Upper lobe of left lung (tissue), 6 donors: Measurements from ENCODE around the gene CLEC4F. TPM values are rescaled to one million over a fixed set of nuclear protein-coding genes. Genes with fewer than 3 reads are reported as not detected.

Experiments used
- ATAC-seq, 2 donors: fragments of 200-7000 bp; cut with Tn5 transposase; one replicate each; pipeline ENCODE4 v1.9.1; 2022; ENCODE audit warnings: mild to moderate bottlenecking in 2 of 2, moderate library complexity in 2 of 2; ENCODE audit not compliant: low FRiP score in 2 of 2
- DNase-seq, 2 donors: peaks; one replicate each; pipeline ENCODE4 v3.0.0-alpha.2; 2019 to 2020
- H3K27ac ChIP-seq, 4 donors: fragments of 200-600 bp; sonication (generic); one replicate each; pipeline ENCODE4 v1.5.1; 2016 to 2019
- H3K27me3 ChIP-seq, 4 donors: fragments of 200-600 bp; sonication (generic); one replicate each; pipeline ENCODE4 v1.5.1; 2017 to 2019
- H3K36me3 ChIP-seq, 4 donors: fragments of 200-600 bp; sonication (generic); one replicate each; pipeline ENCODE4 v1.5.1; 2016 to 2019
- H3K4me1 ChIP-seq, 4 donors: fragments of 200-600 bp; sonication (generic); one replicate each; pipeline ENCODE4 v1.5.1; 2018 to 2019
- H3K4me3 ChIP-seq, 4 donors: fragments of 200-600 bp; sonication (generic); one replicate each; pipeline ENCODE4 v1.5.1; 2017 to 2019; ENCODE audit warnings: mild to moderate bottlenecking in 2 of 4, moderate library complexity in 1 of 4
- H3K9me3 ChIP-seq, 4 donors: fragments of 200-600 bp; sonication (generic); one replicate each; pipeline ENCODE4 v1.5.1; 2018 to 2019
- EP300 ChIP-seq, 4 donors: sonication (generic); formaldehyde crosslinking; IDR thresholded peaks; one replicate each; pipeline ENCODE4 v1.5.1; 2017; ENCODE audit warnings: antibody characterized with exemption in 4 of 4, control low read depth in 2 of 4
- POLR2A ChIP-seq, 4 donors: fragments of 450-650 bp; IDR thresholded peaks; one replicate each; pipeline ENCODE4 v1.5.1; 2016 to 2017; ENCODE audit warnings: antibody characterized with exemption in 4 of 4, mild to moderate bottlenecking in 2 of 4
- POLR2AphosphoS5 ChIP-seq, 2 donors: sonication (generic); formaldehyde crosslinking; IDR thresholded peaks; one replicate each; pipeline ENCODE4 v1.5.1; 2017; ENCODE audit warnings: antibody characterized with exemption in 2 of 2
- WGBS, 2 donors: methylation state at CpG; one replicate each; pipeline ENCODE4 v1.1.5; 2017 to 2018; 5-methylcytosine and 5-hydroxymethylcytosine counted together
- total RNA-seq, 6 donors: library from RNA; depleted of rRNA in 4 of 6; stranded (reverse); fragments of >200 nt in 4 of 6; gene quantifications; one replicate each; pipeline versions ENCODE4 v1.1.0 to v1.2.1, GENCODE V29; 2016 to 2021
- TF ChIP-seq, protein P1 (sequence below), 6 experiments: fragments of 450-650 bp in 4 of 6; fragments of 200-600 bp in 2 of 6; sonication (generic) in 2 of 6; IDR thresholded peaks; one replicate each; pipeline ENCODE4 v1.5.1; 2016 to 2019; ENCODE audit warnings: antibody characterized with exemption in 6 of 6
- donor health status: DM: no; HTN: no; CAD: no; lungs with moderate emphysema.
- donor health status: DM: no; HTN: yes; CAD: no; lungs with severe emphysema.

CLEC4F gene
- total RNA-seq, 6 donors from 2014 or later, result 0.15 to 1.0 (median 0.57) TPM; not detected in 1

DNA sequence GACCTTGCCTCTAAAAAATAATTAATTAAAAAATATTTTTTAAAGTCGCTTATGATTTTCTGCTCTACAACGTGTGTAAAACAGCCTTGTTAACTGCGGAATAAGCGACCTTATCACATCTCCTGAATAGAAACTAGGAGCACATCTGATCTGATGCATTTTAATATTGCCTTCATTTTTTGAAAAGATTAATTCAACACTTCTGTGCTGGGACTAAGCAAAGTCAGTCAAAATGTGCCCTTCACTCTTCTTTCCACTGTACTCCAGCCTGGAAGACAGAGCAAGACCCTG lies 12.6 kb downstream of the CLEC4F start:
- 89 to 94% methylated on average over 4 of the region's 4 CpGs for WGBS, 2 donors
- H3K4me1 ChIP-seq, result no peaks in the 10 kb centered on the region
- H3K27ac ChIP-seq, result no peak overlapping the region
- ATAC-seq, result no peak
- H3K27me3 ChIP-seq, result no peaks in the 10 kb centered on the region
- H3K36me3 ChIP-seq, result no peaks in the 10 kb centered on the region
- no peak for DNase-seq
- TF ChIP-seq POLR2AphosphoS5 (IDR thresholded peaks at IDR 0.05) (no peak), POLR2A (IDR thresholded peaks at IDR 0.05) (no peak), EP300 (IDR thresholded peaks at IDR 0.05) (no peak)
- TF ChIP-seq, protein P1, sequence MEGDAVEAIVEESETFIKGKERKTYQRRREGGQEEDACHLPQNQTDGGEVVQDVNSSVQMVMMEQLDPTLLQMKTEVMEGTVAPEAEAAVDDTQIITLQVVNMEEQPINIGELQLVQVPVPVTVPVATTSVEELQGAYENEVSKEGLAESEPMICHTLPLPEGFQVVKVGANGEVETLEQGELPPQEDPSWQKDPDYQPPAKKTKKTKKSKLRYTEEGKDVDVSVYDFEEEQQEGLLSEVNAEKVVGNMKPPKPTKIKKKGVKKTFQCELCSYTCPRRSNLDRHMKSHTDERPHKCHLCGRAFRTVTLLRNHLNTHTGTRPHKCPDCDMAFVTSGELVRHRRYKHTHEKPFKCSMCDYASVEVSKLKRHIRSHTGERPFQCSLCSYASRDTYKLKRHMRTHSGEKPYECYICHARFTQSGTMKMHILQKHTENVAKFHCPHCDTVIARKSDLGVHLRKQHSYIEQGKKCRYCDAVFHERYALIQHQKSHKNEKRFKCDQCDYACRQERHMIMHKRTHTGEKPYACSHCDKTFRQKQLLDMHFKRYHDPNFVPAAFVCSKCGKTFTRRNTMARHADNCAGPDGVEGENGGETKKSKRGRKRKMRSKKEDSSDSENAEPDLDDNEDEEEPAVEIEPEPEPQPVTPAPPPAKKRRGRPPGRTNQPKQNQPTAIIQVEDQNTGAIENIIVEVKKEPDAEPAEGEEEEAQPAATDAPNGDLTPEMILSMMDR (IDR thresholded peaks at IDR 0.05), result no peak
- no peak overlapping the region for H3K4me3 ChIP-seq
- no peaks in the 10 kb centered on the region for H3K9me3 ChIP-seq

DNA sequence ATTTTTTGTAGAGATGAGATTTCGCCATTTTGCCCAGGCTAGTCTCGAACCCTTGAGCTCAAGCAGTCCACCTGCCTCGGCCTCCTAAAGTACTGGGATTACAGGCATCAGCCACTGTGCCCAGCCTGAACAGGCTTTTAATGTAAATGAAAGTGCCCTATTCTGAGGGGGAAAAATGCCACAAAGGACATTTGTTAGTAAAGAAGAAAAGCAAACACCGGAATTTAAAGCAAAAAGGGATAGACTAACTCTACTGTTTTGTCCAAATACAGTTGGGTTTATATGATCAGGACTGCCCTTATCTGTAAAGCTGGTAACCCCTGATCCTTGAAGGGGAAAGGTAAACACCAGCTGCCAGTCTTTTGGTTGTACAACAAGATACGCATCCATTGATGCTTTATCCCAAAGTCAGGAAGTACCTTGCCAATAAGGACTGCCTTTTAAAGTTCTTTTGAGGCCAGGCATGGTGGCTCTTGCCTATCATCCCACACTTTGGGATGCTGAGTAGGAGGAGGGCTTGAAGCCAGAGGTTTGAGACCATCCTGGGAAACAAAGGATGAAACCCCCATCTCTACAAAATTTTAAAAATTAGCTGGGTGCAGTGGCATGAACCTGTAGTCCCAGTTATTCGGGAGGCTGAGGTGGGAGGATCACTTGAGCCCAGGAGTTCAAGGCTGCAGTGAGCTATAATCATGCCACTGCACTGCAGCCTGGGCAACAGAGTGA lies 13.1 kb downstream of the CLEC4F start:
- no peak overlapping the region for H3K27ac ChIP-seq
- no peaks in the 10 kb centered on the region for H3K27me3 ChIP-seq
- no peaks in the 10 kb centered on the region for H3K4me1 ChIP-seq
- H3K4me3 ChIP-seq, result no peak overlapping the region
- 78 to 82% methylated on average over 6 of the region's 6 CpGs for WGBS, 2 donors
- TF ChIP-seq EP300 (IDR thresholded peaks at IDR 0.05) (no peak), POLR2AphosphoS5 (IDR thresholded peaks at IDR 0.05) (no peak), POLR2A (IDR thresholded peaks at IDR 0.05) (no peak)
- TF ChIP-seq, protein P1 (IDR thresholded peaks at IDR 0.05), result no peak
- no peaks in the 10 kb centered on the region for H3K36me3 ChIP-seq
- DNase-seq (no peak), ATAC-seq (no peak)
- no peaks in the 10 kb centered on the region for H3K9me3 ChIP-seq

GRCh38 chr2:70806620-70807019 lies 13.8 kb downstream of the CLEC4F start:
- H3K4me3 ChIP-seq, result no peak overlapping the region
- DNase-seq (no peak), ATAC-seq (no peak)
- no peak overlapping the region for H3K27ac ChIP-seq
- H3K4me1 ChIP-seq, result no peaks in the 10 kb centered on the region
- TF ChIP-seq, protein P1 (IDR thresholded peaks at IDR 0.05), result no peak
- TF ChIP-seq POLR2A (IDR thresholded peaks at IDR 0.05) (no peak), EP300 (IDR thresholded peaks at IDR 0.05) (no peak), POLR2AphosphoS5 (IDR thresholded peaks at IDR 0.05) (no peak)
- H3K36me3 ChIP-seq, result no peaks in the 10 kb centered on the region
- no peaks in the 10 kb centered on the region for H3K9me3 ChIP-seq
- 60 to 61% methylated on average over 6 of the region's 6 CpGs for WGBS, 2 donors
- H3K27me3 ChIP-seq, result no peaks in the 10 kb centered on the region

GRCh38 chr2:70806013-70806412 lies 14.4 kb downstream of the CLEC4F start:
- Histone ChIP-seq H3K27me3 (no peaks in the 10 kb centered on the region), H3K36me3 (no peaks in the 10 kb centered on the region), H3K9me3 (no peaks in the 10 kb centered on the region), H3K27ac (no peak overlapping the region), H3K4me3 (no peak overlapping the region), H3K4me1 (no peaks in the 10 kb centered on the region)
- WGBS, 2 donors, result 60 to 65% methylated on average over 5 of the region's 5 CpGs
- DNase-seq (no peak), ATAC-seq (no peak)
- TF ChIP-seq, protein P1 (IDR thresholded peaks at IDR 0.05), result no peak
- TF ChIP-seq POLR2A (IDR thresholded peaks at IDR 0.05) (no peak), EP300 (IDR thresholded peaks at IDR 0.05) (no peak), POLR2AphosphoS5 (IDR thresholded peaks at IDR 0.05) (no peak)
